Ascending aorta (tissue), 2 donors: ENCODE data around the gene KY. TPM values are rescaled to one million over a fixed set of nuclear protein-coding genes. Genes with fewer than 3 reads are reported as not detected.

Experiments used
- DNase-seq, 2 donors: peaks; one replicate each; pipeline ENCODE4 v3.0.0-alpha.2; 2019; ENCODE audit warnings: low spot score in 2 of 2
- H3K27ac ChIP-seq, 2 donors: fragments of 200-600 bp; sonication (generic); one replicate each; pipeline ENCODE4 v1.5.1; 2016 to 2017; ENCODE audit warnings: mild to moderate bottlenecking in 1 of 2
- H3K27me3 ChIP-seq: fragments of 200-600 bp; sonication (generic); one replicate; pipeline ENCODE4 v1.5.1; 2017
- H3K36me3 ChIP-seq, 2 donors: fragments of 200-600 bp; sonication (generic); one replicate each; pipeline ENCODE4 v1.5.1; 2016
- H3K4me1 ChIP-seq, 2 donors: fragments of 200-600 bp; sonication (generic); one replicate each; pipeline ENCODE4 v1.5.1; 2016 to 2017; ENCODE audit warnings: mild to moderate bottlenecking in 1 of 2
- H3K4me3 ChIP-seq, 2 donors: fragments of 200-600 bp; sonication (generic); one replicate each; pipeline ENCODE4 v1.5.1; 2016 to 2017; ENCODE audit warnings: mild to moderate bottlenecking in 1 of 2
- H3K9me3 ChIP-seq, 2 donors: fragments of 200-600 bp; sonication (generic); one replicate each; pipeline ENCODE4 v1.5.1; 2016
- CTCF ChIP-seq, 3 experiments: fragments of 200-600 bp in 2 of 3; fragments of 450-650 bp in 1 of 3; sonication (generic) in 2 of 3; IDR thresholded peaks; one replicate each; pipeline ENCODE4 v1.5.1; 2016 to 2019; ENCODE audit warnings: antibody characterized with exemption in 3 of 3, mild to moderate bottlenecking in 1 of 3, moderate library complexity in 1 of 3
- intact Hi-C: fragments of 100-400 bp; cut with DNase I; formaldehyde crosslinking; loops from one replicate; pipeline ENCODE4 v1.15.1; 2023
- total RNA-seq: library from RNA; depleted of rRNA; stranded (reverse); fragments of >200 nt; gene quantifications from one replicate; pipeline ENCODE4 v1.1.0, GENCODE V29; 2016

KY gene
- total RNA-seq, 1 donor from 2014 or later, result 0.43 TPM

GRCh38 chr3:134602440-134602814 is 48.4 kb downstream of the KY start:
- Histone ChIP-seq H3K4me3 (no peak overlapping the region), H3K36me3 (no peaks in the 10 kb centered on the region), H3K27ac (no peak overlapping the region), H3K4me1 (no peaks in the 10 kb centered on the region), H3K9me3 (no peaks in the 10 kb centered on the region), H3K27me3 (no peaks in the 10 kb centered on the region)
- DNase-seq, result peak in 1 of 2 donors; percentile 54
- intact Hi-C loops, result loop anchor here (5.0 kb wide), 1 partner anchor 190 kb away; no protein-coding TSS in a partner anchor
- TF ChIP-seq CTCF (IDR thresholded peaks at IDR 0.05), result no peak

GRCh38 chr3:134601539-134602439 is 49.0 kb downstream of the KY start:
- peak in 1 of 2 donors; percentile 54 for DNase-seq
- Histone ChIP-seq H3K27ac (no peak overlapping the region), H3K9me3 (no peaks in the 10 kb centered on the region)

DNA sequence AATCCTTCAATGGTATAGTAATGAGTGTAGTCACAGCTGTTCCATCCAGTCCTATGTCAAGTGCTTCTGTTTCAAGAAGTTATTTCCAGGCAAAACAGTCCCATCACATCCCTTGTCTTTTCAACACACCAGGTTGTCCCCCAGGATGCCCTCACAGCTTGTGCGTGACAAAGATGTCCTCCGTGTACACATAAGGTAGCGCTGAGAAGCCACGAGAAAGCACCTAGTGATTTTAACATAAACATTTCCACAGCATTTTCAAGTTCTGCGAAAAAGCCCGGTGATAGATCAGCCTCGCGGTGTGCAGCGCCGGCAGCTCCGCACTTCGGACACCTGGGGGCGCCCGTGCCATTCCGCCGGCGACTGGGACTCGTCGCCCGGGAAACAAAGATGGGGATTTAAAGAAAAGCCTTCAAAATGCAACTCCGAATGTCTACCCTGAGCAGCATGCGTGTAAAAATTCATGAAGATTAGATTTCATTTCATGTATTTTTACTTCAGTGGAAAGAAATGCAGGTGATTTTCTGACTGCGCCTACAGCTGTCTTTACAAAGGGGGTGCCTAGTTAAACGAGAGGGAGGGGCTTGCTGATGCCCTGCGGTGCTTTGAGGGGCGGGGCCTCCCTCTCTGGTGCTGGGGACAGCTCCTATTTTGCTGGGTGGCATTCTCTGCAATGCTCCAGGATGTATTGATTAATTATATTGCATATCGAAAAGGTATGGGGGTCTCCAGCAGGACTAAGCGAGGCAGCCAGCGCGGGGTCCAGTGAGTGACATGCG is 49.9 kb downstream of the KY start:
- Histone ChIP-seq H3K27ac (no peak overlapping the region), H3K9me3 (no peaks in the 10 kb centered on the region), H3K4me1 (no peaks in the 10 kb centered on the region), H3K4me3 (no peak overlapping the region), H3K27me3 (no peaks in the 10 kb centered on the region), H3K36me3 (no peaks in the 10 kb centered on the region)
- TF ChIP-seq CTCF (IDR thresholded peaks at IDR 0.05), result peak; percentile 75 to 99 (median 99)
- peak in 1 of 2 donors; percentile 68 for DNase-seq
- intact Hi-C loops, result loop anchor here (1.0 to 5.0 kb wide), 4 partner anchors 76 to 1294 kb away; no protein-coding TSS in a partner anchor

More at GRCh38 chr3:134601539-134602439, 49.0 kb downstream of the KY start:
- H3K36me3 ChIP-seq, result no peaks in the 10 kb centered on the region
- no peaks in the 10 kb centered on the region for H3K4me1 ChIP-seq
- intact Hi-C loops, result loop anchor here (2.0 to 5.0 kb wide), 3 partner anchors 155 to 1293 kb away; no protein-coding TSS in a partner anchor
- H3K4me3 ChIP-seq, result no peak overlapping the region
- no peak for TF ChIP-seq CTCF (IDR thresholded peaks at IDR 0.05)
- H3K27me3 ChIP-seq, result no peaks in the 10 kb centered on the region

- Histone ChIP-seq H3K36me3 (no peaks in the 10 kb centered on the region), H3K27me3 (no peaks in the 10 kb centered on the region), H3K9me3 (no peaks in the 10 kb centered on the region), H3K4me3 (no peak overlapping the region), H3K27ac (no peak overlapping the region), H3K4me1 (no peaks in the 10 kb centered on the region)
- TF ChIP-seq CTCF (IDR thresholded peaks at IDR 0.05), result no peak
- no peak for DNase-seq
- intact Hi-C loops, result loop anchor here (1.0 to 5.0 kb wide), 4 partner anchors 77 to 1295 kb away; no protein-coding TSS in a partner anchor
Observed at GRCh38 chr3:134600206-134600605, 50.6 kb downstream of the KY start.

DNA sequence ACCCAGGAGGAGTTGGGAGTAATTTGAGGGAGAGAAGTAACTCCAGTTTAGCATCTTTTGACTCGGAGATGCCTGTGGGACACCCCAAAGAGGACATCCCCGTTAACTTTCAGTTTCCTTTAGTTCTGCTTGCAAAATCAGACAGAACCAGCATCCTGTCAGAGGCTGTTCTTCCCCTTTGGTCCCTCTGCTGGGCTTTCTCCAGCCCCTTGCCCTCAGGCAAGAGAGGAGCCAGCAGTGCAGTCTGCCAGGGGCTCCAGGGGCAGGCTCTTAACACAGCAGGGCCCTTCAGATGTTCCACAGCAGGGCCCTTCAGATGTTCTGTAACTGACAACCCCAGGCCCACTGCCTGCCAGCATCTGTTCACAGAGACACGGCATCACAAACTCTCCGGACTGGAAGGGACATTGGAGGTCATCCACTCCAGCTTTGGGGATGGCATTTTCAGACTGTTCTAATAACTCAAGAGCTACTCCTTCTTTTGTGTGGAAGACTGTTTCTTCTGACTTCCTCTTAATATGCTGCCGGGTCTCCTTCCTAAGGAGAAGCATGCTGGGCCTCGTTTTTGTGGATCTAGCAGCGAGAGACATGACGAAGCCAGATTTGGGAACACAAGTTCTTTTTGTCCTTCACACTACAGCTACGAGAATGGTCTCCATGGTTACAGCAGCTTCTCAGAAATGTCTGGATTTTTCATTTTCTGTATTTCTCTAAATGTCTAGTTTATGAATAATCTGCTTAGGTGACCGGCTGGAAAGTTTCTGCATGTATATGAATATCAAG is 51.9 kb downstream of the KY start:
- Histone ChIP-seq H3K4me1 (no peaks in the 10 kb centered on the region), H3K27me3 (no peaks in the 10 kb centered on the region), H3K9me3 (no peaks in the 10 kb centered on the region), H3K4me3 (no peak overlapping the region), H3K27ac (no peak overlapping the region), H3K36me3 (no peaks in the 10 kb centered on the region)
- TF ChIP-seq CTCF (IDR thresholded peaks at IDR 0.05), result no peak
- no peak for DNase-seq
- intact Hi-C loops, result no loop called here
